Kidney (tissue), 14 donors: ENCODE measurements around the gene OGFRL1. TPM values are rescaled to one million over a fixed set of nuclear protein-coding genes. Genes with fewer than 3 reads are reported as not detected.

ENCODE experiments used
- DNase-seq, 5 donors: peaks; one replicate each; pipeline ENCODE4 v3.0.0-alpha.2; 2013 to 2020
- FAIRE-seq: peaks from 2 replicates; lab custom pipeline; 2012; peaks lifted over from hg19 to GRCh38; lab: Jason Lieb, UNC
- H3K27ac ChIP-seq, 2 donors: one replicate each; pipeline ENCODE4 v1.7.0; 2013; ENCODE audit warnings: low read depth in 2 of 2, low read length in 2 of 2, inconsistent platforms in 1 of 2
- H3K27me3 ChIP-seq: one replicate; pipeline ENCODE4 v1.7.1; 2013; ENCODE audit warnings: low read length, inconsistent platforms; ENCODE audit not compliant: control insufficient read depth, insufficient read depth
- H3K36me3 ChIP-seq, 3 donors: one replicate each; pipeline versions ENCODE4 v1.7.0 to v1.7.1; 2013; ENCODE audit warnings: low read length in 3 of 3, control low read depth in 1 of 3, inconsistent platforms in 1 of 3; ENCODE audit not compliant: insufficient read depth in 3 of 3, control insufficient read depth in 2 of 3
- H3K4me1 ChIP-seq, 3 donors: one replicate each; pipeline versions ENCODE4 v1.7.0 to v1.7.1; 2013; ENCODE audit warnings: low read length in 3 of 3, inconsistent platforms in 1 of 3, low read depth in 1 of 3; ENCODE audit not compliant: control insufficient read depth in 2 of 3, insufficient read depth in 2 of 3
- H3K4me3 ChIP-seq, 3 donors: one replicate each; pipeline versions ENCODE4 v1.7.0 to v1.8.1; 2013; ENCODE audit warnings: low read length in 3 of 3, control low read depth in 1 of 3, inconsistent platforms in 1 of 3
- H3K9ac ChIP-seq, 3 donors: one replicate each; pipeline versions ENCODE4 v1.7.0 to v1.7.1; 2013; ENCODE audit warnings: low read length in 3 of 3, control low read depth in 1 of 3, inconsistent platforms in 1 of 3
- H3K9me3 ChIP-seq, 3 donors: one replicate each; pipeline versions ENCODE4 v1.7.0 to v1.7.1; 2013; ENCODE audit warnings: low read length in 3 of 3, control low read depth in 1 of 3, inconsistent platforms in 1 of 3; ENCODE audit not compliant: control insufficient read depth in 2 of 3, insufficient read depth in 1 of 3
- CTCF ChIP-seq: IDR thresholded peaks from 3 replicates; pipeline ENCODE4 v1.5.1; 2012; ENCODE audit warnings: mild to moderate bottlenecking, moderate library complexity, borderline replicate concordance; ENCODE audit not compliant: insufficient read depth; ENCODE audit errors: extremely low read depth
- intact Hi-C: fragments of 100-400 bp; cut with DNase I; formaldehyde crosslinking; loops from one replicate; pipeline ENCODE4 v1.11.1; 2022
- polyA plus RNA-seq: library from polyadenylated mRNA; stranded (reverse); fragments of 350-450 nt; fragmentation: Illumina TruSeq; extraction: RNeasy Lipid Tissue Mini Kit (QIAGEN cat#74804); gene quantifications from one replicate; pipeline ENCODE4 v1.2.3, GENCODE V29; 2014; ENCODE audit warnings: low read depth, low replicate concordance; ENCODE audit not compliant: insufficient read depth
- total RNA-seq: library from RNA; stranded (reverse); fragmentation: NEBNext Ultra II Directional; extraction: Animal tissue kit (Norgen Biotek cat#: 25700); gene quantifications from one replicate; pipeline ENCODE4 v1.2.1, GENCODE V29; 2021
- donor health status: control.
- donor health status: control.
- donor health status: control.
- donor health status: control.
- donor health status: control.
- donor health status: DM: yes; HTN: yes; CAD: no.
- donor health status: Normal renal cell carcinoma (clear cell type).

Gene OGFRL1
- total and polyA plus RNA-seq, 2 donors from 2014 or later: 3.6 to 16.0 TPM

GRCh38 chr6:71287926-71288227 lies 734 bp upstream of the OGFRL1 start:
- H3K9me3 ChIP-seq: no peaks in the 10 kb centered on the region
- peak overlapping the region; percentile 52 to 61 (median 56) for H3K4me3 ChIP-seq
- H3K27ac ChIP-seq: peak overlapping the region; percentile 74 to 91
- no peaks in the 10 kb centered on the region for H3K27me3 ChIP-seq
- H3K4me1 ChIP-seq: peaks cover 4 to 12% (median 7%) of the 10 kb centered on the region in 3 donors
- no peak for TF ChIP-seq CTCF
- H3K36me3 ChIP-seq: no peaks in the 10 kb centered on the region
- FAIRE-seq (no peak), DNase-seq (no peak)
- intact Hi-C loops: no loop called here
- peak overlapping the region; percentile 8 to 44 (median 14) for H3K9ac ChIP-seq

GRCh38 chr6:71289039-71289801 lies 609 bp downstream of the OGFRL1 start:
- intact Hi-C loops: no loop called here
- Histone ChIP-seq H3K27me3 (no peaks in the 10 kb centered on the region), H3K4me3 (peak overlapping the region; percentile 28 to 57 (median 47)), H3K27ac (peak overlapping the region; percentile 58 to 61), H3K36me3 (no peaks in the 10 kb centered on the region), H3K9ac (peak overlapping the region in 2 of 3 donors; percentile 13 to 45), H3K4me1 (peaks cover 4 to 12% (median 7%) of the 10 kb centered on the region in 3 donors), H3K9me3 (no peaks in the 10 kb centered on the region)
- no peak for TF ChIP-seq CTCF
- DNase-seq: peak; percentile 41 to 83 (median 60)
- no peak for FAIRE-seq

- no peak for TF ChIP-seq CTCF
- DNase-seq (no peak), FAIRE-seq (no peak)
- intact Hi-C loops: no loop called here
- no peaks in the 10 kb centered on the region for H3K36me3 ChIP-seq
- H3K4me3 ChIP-seq: peak overlapping the region; percentile 28 to 57 (median 47)
- no peaks in the 10 kb centered on the region for H3K9me3 ChIP-seq
- H3K27me3 ChIP-seq: no peaks in the 10 kb centered on the region
- peak overlapping the region in 1 of 3 donors; percentile 45 for H3K9ac ChIP-seq
- no peak overlapping the region for H3K27ac ChIP-seq
- peaks cover 4 to 12% (median 7%) of the 10 kb centered on the region in 3 donors for H3K4me1 ChIP-seq
Measured at GRCh38 chr6:71289802-71290175, 1.2 kb downstream of the OGFRL1 start.

GRCh38 chr6:71290611-71291010 lies 2.0 kb downstream of the OGFRL1 start:
- DNase-seq (no peak), FAIRE-seq (no peak)
- Histone ChIP-seq H3K27me3 (no peaks in the 10 kb centered on the region), H3K36me3 (peaks cover 0 to 6% (median 0%) of the 10 kb centered on the region in 3 donors), H3K27ac (peak overlapping the region in 1 of 2 donors; percentile 19), H3K9ac (no peak overlapping the region), H3K4me1 (peaks cover 4 to 12% (median 7%) of the 10 kb centered on the region in 3 donors), H3K4me3 (peak overlapping the region in 2 of 3 donors; percentile 24 to 57), H3K9me3 (no peaks in the 10 kb centered on the region)
- no peak for TF ChIP-seq CTCF
- intact Hi-C loops: no loop called here
